Inflammatory macrophage (primary cell): ENCODE measurements around the gene FGFRL1.
A peak's percentile ranks its signal among the peaks of the same experiment; 100 is the strongest.

ENCODE experiments used
- DNase-seq, 2 donors: peaks; one replicate each; pipeline ENCODE4 v3.0.0-alpha.2; 2020 to 2022

The FGFRL1 gene

GRCh38 chr4:1055721-1056590, 44.5 kb downstream of the FGFRL1 start:
- DNase-seq, result peak; percentile 5 to 30

GRCh38 chr4:1056671-1057402, 45.4 kb downstream of the FGFRL1 start:
- DNase-seq, result no peak

DNA sequence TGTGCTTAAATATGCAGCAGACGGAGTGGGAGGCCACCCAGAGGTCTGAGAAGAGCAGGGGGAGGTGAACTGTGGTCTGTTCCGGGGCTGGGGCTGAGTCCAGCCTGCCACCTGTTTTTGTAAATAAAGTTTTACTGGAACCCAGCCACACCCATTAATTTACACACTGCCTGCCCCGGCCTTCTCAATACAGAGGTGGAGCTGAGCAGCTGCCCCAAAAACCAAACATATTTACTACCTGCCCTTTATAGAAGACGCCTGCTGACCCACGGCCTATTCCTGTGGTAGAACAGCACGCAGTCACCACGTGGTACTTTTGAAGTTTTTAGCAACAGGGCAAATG, 45.9 kb downstream of the FGFRL1 start:
- no peak for DNase-seq

DNA sequence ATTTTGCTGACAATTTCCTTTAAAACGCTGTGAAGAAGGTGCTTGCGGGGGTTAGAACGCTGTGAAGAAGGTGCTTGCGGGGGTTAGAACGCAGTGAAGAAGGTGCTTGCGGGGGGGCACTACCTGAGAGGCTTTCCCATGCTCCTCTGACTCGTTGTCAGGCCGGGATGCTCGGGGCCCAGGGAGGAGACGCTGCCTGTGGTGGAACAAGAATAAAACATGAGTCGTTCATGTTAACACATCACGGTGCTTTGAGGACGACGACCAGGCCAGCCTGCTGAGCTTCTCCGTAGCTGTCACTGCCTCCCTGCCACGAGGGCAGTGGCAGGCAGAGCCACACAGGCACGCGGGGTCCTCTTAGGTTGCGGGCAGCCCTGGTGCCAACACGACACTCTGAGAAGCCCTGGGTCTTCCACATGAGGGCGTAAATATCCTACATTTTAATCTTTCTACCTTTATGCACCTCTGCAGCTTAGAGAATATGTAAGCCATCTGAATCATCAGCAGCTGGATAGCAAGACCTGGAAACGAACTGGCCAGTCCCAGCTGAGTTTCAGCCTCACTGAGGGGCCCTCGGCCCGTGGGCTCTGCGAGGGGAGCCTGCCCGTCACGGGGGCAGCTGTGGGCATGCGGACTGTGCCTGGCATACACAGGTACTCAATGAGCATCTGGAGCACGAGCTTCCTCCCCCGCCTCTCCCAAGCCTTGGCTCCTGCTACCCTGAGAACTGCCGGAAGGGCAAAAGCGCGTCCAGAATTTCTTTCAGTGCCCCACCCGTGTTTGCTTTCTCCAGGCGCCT, 47.0 kb downstream of the FGFRL1 start:
- no peak for DNase-seq

GRCh38 chr4:1058997-1059665, 47.7 kb downstream of the FGFRL1 start:
- DNase-seq, result no peak

- no peak for DNase-seq
Measured at GRCh38 chr4:1060121-1060520, 48.7 kb downstream of the FGFRL1 start.

DNA sequence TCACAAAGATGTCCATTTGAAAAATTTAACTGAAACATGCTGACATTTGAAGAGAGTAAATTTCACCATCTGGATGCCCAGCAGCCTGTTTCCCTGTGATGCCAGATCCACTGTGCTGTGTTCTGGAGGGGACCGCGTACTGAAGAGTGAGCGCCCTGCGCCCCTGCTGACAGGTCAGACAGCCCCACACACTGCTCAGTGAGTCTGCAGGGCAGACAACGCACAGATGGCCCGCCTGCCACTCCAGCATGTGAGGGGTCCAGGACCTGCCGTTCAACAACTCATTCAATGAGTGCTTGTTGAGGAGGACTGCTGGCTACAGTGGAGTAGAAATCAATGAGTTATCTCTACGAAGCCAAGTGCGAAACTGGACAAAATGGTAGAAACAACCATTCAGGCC, 49.2 kb downstream of the FGFRL1 start:
- no peak for DNase-seq

DNA sequence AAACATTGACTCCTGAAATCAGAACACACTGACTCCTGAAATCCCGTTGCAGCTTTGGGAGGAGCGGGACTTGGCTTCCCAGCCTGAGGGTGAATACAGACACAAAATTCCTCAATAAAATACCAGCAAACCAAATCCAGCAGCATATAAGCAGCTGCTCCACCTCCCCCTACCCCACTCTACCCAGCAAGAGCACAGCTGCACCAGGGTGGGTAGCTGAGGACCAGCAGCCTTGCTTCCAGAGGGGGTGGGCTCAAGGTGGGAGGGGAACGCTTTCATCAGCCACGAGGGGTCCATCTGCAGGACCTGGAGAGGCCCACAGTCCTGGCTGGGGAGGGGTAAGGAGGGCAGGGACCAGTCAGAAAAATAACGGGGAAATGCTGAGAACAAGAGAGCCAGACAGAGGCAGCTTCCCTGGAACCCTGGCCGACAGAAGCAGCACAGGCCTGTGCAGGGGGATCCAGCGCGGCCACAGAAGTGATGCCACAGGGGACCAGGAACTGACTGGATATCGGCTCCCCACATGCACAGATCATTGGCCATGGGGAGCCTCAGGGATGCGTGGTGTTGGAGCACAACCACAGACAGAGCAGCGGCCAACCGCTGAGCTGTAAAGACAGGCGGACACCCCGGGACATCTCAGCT, 49.8 kb downstream of the FGFRL1 start:
- no peak for DNase-seq

GRCh38 chr4:1061760-1062159, 50.3 kb downstream of the FGFRL1 start:
- DNase-seq, result no peak

GRCh38 chr4:1062419-1062818, 51.0 kb downstream of the FGFRL1 start:
- DNase-seq, result no peak

DNA sequence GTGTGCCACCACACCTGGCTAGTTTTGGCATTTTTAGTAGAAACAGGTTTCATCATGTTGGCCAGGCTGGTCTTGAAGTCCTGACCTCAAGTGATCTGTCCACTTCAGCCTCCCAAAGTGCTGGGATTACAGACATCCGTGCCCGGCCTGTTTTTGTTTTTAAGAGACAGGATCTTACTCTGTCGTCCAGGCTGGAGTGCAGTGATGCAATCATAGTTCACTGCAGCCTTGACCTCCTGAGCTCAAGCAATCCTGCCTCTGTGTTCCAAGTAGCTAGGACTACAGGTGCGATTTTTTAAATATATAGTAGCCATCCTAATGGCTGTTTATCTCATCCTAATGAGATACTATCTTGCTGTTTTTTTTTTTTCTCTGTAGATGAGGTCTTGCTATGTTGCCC, 54.3 kb downstream of the FGFRL1 start:
- no peak for DNase-seq

DNA sequence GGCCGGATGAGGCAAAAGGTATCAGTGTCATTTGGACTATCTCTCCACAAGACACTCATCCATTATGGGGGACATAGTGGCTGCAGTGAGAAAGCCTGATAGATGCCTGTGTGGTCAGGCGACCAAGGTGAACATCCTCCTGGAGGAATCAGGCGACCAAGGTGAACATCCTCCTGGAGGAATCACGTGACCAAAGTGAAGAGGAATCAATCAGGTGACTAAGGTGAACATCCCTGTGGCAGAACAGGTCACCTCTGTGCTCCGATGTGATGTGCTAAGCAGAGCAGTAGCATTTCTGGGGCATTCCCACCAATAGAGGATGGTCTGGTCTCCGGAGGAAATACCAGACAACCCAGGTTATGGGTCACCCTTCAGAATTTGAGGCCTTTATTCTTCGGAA, 58.0 kb downstream of the FGFRL1 start:
- no peak for DNase-seq

DNA sequence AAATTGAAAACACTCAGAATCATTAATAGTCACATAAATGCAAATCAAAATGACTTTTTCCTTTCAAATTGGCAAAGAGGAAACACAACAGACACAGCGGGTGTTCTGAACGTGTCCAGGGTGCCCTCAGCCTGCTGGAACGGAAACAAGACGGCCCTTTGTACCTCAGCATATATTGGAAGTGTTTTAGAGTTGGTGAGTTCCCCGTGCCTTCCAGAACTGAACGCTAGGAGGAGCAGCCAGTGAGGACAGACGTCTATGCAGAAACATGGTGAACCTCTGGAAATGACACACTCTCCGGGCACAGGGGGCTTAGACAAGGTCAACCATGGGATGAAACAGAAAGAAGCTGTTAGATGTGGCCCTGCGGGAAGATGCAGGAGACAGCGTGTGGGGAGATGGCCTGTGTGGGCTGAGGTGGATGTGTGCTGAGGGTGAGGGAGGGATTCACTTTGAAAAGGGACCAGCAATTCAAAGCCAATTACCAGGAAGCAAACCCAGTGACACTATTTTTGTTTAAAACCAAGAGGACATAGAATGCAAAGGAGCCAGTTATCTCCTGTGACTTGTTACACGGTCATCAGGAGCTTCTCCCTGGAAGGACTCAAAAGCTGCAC, 61.5 kb downstream of the FGFRL1 start:
- DNase-seq, result peak; percentile 67 to 69

GRCh38 chr4:1074077-1074476, 62.7 kb downstream of the FGFRL1 start:
- DNase-seq, result no peak

GRCh38 chr4:1075225-1075624, 63.8 kb downstream of the FGFRL1 start:
- no peak for DNase-seq

DNA sequence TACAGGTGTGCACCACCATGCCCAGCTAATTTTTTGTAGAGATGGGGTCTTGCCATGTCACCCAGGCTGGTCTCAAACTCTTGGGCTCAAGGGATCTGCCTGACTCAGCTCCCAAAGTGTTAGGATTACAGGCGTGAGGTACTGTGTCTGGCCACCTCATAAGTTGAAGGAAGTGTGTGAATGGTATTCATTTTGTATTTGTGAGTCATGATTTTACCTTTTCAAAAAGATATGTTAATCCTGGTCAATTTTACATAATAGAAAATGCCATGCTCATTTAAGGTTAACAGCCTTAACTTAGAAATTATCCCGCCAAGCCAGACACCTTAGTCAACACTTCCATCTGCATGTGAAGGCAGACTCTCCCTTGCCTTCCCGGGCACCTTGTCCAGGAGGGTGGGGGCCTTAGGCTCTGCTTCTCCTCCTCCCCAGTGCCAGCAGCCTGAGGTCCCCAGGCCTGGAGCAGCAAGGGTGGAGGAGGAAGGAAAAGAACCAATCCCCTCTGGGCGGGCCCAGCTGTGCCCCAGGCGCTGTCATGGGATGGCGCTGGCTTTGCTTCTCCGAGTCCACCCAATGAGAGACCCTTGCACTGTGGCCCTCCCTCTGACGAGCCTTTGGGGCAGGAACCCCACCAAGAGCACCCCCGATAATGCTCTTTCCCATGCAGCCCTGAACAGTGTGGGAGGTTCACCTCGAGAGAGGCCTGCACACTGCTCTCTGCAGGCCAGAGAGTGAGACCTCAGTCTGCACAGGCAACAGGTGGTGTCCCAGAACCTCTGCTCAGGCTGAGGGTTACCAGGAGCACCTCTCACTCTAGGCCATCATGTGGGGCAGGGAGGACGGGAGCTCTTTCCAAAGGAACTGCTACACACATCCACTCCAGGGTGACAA, 64.6 kb downstream of the FGFRL1 start:
- no peak for DNase-seq
